Colon (tissue), 2 donors: ENCODE measurements around the gene BRAT1.

Experiments
- FAIRE-seq: peaks from 2 replicates; lab custom pipeline; 2012; peaks lifted over from hg19 to GRCh38; lab: Jason Lieb, UNC
- donor health status: control.
- donor health status: control.

The BRAT1 gene

DNA sequence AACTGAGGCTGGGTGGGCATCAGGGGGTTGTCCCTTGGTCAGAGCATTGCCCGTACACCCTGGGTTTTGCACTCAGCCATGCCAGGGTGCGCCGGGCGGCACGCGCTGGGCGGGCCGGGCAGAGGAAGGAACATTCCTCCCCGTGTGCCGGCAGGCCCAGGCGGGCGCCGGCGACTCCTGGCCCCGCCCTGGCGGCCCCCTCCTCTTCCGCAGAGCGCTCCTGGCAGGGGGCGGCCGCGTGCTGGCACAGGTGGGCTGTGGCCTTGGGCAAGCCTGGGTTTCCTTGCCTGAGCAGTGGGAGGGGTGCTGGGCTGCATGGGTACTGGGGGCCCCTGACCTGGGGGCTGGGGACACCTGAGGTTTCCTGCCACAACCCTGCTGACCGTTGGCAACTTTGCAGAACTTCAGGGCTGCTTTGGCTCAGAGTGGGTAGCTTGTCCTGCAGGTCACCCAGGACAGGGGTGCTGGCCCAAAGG lies 31.8 kb downstream of the BRAT1 start:
- FAIRE-seq, result no peak

DNA sequence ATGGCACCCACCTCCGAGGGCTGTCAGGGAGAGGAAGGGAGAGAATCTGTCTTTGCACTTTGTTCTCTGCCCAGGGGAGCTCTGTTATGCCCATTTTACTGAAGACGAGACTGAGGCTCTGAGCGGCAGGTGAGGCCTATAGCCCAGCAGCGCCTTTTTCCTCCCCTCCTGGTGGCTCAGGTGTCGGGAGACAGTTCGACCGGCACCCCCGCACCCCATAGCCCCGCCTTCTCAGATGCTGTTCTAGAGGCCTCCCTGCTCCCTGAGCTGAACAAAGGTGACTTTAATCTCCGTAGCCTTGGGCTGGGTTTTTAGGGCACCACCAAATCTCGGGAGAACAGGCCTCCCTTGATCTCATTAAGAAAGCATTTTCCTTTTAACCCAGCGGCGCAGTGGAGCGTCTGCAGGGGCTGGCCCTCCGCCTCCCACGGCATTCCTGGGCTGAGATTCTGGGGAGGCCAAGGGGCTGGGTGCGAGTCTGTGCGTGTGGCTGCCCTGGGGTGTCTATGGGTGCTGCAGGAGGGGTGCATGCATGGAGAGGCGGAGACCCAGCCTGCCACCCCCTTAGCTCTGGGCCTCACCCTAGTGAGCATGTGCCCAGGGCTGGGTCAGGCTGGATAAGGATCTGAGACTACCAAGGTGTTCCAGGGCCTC lies 32.4 kb downstream of the BRAT1 start:
- no peak for FAIRE-seq

DNA sequence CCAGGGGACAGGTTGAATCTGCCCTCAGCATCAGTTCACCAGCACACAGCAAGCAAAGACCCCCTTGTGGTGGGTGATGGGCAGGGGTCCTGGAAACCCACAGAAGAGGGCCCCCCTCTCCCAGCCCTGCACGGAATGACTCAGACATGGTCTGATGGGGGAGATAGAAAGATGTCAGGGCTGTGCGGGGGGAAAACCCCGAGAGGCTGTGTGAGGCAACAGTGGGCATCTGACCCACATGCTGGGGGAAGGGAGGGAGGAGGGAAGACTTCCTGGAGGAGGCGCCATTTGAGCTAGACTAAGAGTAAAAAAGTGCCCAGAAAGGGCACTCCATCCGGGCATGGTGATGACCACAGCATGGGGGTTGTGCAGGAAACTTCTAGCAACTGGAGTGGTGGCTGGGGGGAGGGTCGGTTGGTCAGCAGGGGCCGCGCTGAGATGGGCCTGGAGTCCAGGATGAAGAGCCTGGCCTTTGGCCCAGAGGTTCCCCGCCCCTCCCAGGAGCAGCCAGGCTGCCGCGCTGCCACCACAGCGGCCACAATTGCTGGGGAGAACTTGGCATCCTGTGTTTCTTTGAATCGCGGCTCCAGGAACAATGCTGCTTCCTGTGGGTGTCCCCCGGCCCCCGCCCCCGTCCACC lies 33.3 kb downstream of the BRAT1 start:
- no peak for FAIRE-seq

DNA sequence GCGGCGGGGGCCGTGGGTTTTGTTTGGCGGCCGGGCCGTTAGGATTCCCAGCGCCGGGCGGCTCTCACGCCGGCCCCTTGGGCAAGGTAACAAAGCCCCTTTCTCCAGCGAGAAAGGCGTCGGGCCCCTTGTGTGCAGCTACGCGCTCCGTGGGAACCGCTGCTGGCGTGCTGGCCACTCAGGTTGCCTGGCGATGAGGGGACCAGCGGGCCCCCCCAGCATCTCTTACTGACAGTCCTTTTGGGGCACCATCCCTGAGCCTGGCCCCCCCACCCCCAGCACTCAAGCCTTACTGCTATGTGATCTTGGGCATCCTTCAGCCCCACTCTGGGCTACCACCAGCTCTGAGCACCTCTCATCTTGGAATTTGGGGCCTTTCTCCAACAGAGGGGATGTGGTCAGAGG lies 34.0 kb downstream of the BRAT1 start:
- no peak for FAIRE-seq

DNA sequence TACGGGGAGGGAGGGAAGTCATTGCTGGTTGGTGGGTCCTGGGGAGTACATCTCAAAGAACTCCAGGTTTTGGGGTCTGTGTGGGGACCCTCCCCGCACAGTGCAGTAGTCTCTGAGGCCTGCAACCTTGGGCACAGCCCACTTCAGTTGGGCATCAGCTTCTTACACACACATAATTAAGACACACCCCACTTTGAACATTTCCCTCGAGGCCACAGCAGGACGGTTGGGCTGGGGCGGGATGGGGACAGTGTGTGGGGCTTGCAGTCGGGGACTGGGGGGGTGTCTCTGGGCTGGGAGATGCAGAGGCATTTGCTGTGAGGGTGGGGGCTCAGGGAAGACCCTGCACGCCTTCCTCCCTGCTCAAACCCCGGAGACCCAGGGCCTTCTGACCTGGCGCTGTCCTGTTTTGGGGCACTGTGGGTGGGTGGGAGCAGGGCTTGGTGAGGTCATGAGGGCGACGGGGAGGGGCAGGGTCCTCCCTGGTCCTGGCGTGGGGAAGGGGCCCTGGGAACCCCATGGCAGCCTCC lies 34.5 kb downstream of the BRAT1 start:
- FAIRE-seq, result no peak

DNA sequence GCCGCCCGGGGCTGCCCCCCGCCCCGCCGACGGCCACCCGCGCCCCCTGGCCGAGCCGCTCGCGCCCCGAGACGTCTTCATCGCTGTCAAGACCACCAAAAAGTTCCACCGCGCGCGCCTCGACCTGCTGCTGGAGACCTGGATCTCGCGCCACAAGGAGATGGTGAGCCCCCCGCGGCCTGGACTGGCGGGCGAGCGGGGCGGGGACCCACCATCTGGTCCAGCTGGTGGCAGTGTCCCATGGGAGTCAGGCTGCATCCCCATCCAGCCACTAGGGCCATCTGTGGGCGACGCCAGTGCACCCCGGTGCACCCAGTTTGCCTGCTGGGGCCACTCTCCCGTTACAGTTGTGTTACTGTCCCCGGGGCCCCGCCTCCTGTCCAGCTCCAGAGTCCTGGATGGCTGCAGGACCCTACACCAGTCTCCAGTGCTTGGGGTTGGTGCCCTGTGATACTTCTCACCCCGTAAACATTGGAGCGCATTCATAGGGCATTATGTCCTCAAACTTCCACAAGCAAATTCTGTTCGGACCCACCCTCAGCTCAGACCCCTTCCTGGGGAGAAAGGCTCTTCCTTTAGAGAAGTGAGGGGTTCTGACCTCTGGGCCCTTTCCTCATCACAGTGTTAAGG lies 35.1 kb downstream of the BRAT1 start:
- FAIRE-seq, result no peak

DNA sequence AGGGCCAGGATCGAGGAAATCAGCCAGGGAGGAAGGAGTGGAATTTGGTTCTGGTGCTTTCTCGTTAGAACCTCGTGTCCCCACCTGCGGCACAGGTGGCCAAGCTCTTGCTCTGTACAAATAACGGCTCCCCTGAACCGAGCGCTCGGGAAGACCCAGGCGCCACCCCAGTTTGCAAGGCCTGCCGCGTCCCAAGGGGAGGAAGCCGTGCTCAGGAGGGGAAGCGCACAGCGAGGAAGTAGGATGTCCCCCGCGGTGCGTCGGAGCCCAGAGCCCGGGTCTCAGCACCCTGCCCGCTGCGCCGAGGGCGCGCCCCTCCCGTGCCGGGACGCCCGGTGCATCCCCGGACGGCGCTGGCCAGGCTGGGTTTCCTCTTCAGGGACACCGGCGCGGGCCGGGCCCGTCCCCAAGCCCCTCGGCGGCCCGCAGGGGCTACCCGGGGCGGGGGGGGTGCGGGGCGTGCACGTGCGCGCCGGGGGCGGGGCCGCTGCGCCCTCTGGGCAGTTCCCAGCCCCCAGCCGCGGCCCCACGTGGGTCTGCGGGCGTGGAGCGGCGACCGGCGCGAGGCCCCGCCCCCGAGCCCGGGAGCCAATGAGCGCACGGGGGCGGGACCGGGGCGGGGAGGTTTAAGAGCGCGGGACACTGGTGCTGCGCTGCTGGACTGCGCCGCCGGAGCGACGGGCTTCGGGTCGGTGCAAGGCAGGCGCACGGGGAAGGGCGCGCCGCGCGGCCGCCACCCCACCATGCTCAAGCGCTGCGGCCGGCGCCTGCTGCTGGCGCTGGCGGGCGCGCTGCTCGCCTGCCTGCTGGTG lies 36.0 kb downstream of the BRAT1 start, which contains the start of gene LFNG:
Gene LFNG, plus strand, starts transcription at position 656 of the 812 bp plus-strand sequence. Its CDS starts 88 bp downstream, at position 744.
- no peak for FAIRE-seq

DNA sequence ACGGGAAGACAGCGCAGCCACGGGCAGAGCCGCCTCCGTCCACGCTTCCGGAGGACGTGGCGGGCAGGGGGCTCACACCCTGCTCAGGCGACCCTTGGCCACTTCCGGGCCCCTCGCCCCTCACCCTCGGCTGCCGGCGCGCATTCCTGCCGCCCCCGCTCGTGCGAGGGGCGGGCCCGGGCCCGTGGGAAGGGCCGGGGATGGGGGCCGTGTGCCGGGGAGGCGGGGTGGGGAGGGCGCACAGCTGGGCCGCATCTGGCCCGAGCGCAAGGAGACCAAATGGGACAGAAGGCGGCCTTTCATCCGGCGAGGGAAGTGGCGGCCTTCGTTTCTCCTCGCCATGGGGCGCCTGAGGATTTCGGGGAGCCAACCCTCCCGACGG lies 36.6 kb downstream of the BRAT1 start:
- FAIRE-seq, result no peak

DNA sequence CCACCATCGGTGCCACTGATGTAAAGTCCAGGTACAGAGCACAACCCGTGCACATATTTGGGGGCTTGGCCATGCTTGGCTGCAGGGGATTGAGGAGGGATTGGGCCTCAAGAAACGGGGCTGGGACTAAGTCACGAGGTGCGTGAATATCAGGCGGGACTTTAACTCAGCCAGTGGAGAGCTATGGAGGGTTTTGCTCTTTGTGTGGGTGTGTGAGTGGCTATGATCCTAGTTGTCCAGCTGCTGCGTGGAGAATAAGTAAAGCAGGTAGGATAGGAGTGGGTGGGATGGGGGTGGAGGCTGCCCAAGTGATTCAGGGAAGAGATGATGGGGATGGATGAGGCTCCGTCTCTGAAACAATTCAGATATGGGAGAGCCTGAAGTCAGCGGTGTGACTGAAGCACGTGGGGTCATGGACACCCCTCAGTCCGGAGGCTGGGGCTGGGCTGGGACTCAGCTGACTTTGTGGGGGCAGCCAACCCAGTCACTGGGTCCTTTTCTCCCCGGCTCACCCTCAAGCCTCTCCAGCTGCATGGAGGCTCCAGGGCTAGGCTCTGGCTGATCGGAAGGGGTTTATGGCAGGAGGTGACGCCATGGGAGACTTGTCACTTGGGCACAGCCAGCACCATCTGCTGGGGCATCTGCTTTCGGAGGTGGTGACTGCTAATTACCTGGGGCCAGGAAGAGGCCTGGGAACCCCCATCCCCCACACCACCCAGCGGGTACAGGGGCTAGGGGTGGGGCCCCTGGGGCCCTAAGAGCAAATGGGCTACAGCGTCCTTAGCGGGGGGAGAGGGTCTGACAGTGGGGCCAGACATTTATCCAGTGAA lies 37.4 kb downstream of the BRAT1 start:
- FAIRE-seq, result no peak

DNA sequence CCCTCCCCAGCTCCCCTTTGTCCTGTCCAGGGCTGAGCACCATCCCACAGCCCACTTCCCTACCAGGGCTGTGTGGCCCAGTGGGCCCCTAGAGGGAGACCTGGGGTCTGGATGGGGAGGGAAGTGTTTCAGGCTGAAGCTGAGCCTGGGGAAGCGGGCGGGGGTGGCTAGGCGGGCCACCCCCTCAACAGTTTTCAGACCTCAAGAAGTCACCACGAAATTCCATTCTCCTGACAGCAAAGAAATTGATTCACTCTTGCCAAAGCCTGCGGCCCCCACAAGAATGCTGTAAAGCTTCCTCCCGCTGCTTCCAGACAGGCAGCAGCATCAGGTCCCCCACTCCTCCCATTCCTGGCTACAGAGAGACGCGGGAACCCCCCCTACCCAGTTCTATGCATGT lies 38.3 kb downstream of the BRAT1 start:
- no peak for FAIRE-seq

DNA sequence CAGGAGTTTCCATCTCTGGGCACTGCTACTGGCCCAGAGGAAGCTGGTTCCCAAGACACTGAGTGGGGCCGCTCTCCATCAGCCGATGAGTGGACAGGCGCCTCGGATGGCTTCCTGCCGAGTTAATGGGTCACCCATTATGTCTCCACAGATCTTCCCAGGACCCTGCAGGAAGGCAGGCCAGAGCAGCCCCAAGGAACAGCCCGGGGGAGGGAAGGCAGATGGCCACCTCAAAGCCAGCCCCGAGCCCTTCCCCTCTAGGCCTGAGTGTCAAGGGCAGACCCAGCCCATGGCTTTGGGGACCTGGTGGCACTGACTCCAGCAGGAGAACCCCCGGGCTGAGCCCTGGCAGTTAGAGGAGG lies 39.1 kb downstream of the BRAT1 start:
- no peak for FAIRE-seq

DNA sequence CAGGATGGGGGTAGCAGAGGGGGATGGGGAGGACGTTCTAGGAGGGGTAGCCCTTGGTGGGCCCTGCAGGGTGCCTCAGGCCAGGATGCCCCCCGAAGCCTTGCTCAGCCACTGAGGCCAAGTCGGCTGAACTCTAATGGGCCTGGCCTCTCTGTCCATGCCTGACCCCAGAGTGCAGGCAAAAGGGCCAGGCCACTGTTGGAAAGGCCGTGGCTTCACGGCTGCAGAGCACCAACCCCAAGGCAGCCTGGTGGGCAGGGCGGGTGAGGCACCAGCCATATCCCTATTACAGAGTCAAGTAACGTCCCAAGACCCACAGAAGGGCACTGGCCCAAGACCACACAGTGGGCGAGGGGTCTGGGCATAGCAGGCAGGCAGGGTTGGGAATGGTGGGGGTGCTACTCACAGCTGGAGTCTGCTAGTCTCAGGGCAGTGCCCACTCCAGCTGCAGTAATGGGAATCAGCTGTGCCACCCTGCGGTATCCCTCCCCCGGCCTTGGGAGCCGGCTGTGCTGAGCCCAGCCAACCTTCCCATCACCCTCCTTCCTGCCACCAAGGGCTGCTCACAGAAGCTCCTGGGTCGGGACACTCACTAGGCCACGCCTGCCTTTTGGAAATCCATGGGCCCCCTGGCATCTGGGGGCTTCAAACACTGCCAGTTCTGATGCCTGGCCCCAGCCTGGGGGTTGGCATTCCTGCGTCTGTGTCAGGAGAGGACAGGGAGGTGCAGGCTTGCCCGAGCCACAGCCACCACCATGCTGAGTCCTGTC lies 39.7 kb downstream of the BRAT1 start:
- no peak for FAIRE-seq

DNA sequence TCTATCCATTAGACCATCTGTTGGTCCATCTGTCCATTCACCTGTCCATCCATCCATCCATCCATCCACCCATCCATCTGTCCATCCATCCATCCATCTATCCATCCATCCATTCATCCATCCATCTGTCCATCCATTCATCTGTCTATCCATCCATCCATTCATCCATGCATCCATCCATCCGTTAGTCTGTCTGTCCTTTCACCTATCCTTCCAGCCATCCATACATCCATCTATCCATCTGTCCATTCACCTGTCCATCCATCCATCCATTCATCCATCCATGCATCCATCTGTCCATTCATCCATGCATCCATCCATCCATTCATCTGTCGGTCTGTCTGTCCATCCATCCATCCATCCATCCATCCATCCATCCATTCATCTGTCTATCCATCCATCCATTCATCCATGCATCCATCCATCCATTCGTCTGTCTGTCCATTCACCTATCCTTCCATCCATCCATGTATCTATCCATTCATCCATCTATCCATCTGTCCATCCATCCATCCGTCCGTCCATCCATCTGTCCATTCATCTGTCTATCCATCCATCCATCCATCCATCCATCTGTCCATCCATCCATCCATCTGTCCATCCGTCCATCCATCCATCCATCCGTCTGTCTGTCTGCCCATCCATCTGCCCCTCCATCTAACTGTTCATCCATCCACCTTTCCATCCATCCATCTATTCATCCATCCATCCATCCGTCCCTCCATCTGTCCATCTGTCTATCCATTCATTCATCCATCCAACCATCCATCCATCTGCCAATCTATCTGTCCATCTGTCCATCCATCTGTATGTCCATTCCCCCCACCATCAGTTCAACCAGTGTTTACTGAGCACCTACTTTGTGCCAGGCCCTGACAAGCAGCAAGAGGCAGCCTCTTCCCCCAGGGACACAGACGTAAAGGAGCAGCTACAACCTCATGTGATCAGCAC lies 40.6 kb downstream of the BRAT1 start:
- no peak for FAIRE-seq

DNA sequence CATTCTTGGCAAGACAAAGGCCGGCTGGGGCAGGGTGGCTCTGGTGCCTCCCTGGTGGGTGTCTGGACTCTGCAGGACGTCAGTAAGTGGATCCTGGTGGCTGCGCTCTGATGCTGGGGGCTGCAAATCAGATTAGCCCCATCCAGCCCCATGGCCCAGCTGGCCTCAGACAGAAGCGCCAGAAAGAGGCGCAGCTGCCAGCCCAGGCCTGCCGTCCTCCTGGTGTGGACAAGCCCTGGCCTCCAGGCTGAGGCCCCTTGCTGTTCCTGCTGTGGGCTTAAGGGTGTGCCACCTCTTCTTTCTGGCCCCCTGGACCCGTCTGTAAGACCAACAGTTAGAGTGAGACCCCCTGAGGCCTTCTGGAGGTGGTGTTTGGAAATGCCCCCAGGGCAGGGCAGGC lies 41.6 kb downstream of the BRAT1 start:
- no peak for FAIRE-seq

DNA sequence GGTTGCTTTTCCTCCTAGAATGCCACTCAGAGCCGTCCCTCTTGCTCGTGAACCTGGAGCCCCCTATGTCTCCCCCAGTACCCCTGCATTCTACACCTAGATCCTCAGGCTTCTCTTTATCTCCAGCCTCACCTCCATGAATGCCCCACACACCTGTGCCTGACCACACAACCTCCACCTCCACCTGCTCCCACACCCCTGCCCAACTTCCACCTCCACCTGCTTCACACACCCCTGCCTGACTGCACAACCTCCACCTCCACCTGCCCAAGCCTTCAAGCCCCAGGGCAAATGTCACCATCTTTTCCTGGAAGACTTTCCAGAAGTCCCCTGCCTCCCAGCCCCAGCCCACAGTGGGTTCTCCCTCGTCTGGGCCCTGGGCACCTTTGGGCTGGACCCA lies 42.6 kb downstream of the BRAT1 start:
- FAIRE-seq, result no peak

DNA sequence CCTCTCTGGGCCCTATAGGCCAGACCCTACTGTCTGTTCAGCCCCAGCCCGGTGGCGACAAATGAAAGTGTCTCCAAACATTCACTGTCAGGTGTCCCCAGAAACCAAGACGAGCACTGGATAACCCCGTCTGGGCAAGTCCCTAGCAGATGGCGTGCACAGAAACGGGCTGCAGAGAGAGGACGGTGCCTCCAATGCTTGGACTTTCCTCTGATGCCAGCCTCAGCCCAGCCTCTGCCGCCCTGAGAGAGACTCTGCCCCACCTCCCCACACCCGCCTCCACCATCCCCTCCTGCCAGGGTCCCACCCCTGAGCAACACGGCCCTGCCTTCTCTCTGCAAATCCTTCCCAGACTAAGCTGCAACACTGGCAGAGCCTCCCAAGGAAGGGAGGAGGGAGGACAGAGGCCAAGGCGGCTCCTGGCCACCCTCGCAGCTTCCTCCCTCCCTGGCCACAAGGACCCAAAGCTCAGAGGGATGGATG lies 43.1 kb downstream of the BRAT1 start:
- no peak for FAIRE-seq

DNA sequence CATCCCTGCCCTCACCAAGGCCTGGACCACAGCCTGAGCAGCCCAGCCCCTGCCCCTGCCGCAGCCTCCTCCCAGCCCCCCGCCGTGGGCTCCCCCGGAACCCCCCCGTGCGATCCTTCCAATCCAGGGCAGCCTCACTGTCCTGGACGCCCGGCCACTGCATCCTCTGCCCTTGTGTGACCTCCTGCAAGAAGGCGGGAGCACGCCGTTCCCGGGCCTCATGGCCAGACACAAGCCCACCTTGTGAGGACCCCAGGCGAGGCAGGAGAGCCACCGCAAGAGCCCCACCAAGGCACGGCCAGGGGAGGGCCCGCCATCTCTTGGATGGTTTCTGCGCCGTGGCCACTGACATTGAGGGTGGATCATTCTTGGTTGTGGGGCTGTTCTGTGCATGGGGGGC lies 43.6 kb downstream of the BRAT1 start:
- FAIRE-seq, result no peak

DNA sequence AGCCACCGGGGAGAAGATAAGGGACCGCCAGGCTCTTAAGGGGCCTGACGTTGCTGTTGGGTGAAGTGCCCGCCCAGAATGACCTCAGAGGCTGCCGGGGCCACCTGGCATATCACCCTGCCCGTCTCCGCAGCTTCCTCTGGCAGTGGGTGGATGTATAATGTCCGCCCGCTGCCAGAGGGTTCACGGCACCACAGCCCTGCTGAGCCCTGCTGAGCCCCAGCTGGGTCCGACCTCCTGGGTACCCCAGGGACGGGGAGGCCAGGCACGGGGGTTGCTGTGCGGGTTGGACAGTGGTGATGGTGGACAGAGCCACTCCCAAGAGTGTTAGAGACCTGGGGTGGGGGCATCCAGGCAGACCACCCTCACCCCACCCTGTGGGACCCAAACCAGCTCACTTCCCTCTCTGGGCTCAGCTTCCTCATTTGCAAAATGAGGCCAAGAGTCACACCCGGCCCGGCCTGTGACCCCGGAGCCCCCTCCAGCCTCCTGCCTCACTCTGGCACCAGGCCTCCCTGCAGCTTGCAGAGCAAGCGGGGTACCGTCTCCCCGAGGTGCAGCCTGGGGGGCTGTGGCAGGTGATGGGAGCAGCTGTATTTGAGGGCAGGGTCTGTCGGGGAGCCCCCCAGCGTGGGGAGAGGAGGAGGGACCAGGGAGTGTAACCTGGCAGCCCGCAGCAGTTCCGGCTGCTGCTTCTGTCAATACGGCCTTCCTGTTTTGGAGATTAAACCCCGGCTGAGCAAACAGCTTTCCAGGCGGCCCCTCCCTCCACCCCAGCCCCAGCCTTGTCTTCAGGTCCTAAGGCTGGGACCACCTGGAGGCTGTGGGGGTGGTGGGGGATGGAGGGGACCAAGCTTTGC lies 44.2 kb downstream of the BRAT1 start:
- FAIRE-seq, result no peak
